GM12864 (cell line): Measurements from ENCODE around the gene SIN3B.

Source experiments
- DNase-seq: peaks from one replicate; pipeline ENCODE4 v3.0.0-alpha.2; 2011; ENCODE audit warnings: low read depth
- H3K4me3 ChIP-seq: 2 replicates; pipeline ENCODE4 v1.5.1; 2011; ENCODE audit warnings: mild to moderate bottlenecking, low read depth, low read length, control low read depth
- CTCF ChIP-seq: IDR thresholded peaks from 2 replicates; pipeline ENCODE4 v1.5.1; 2011; ENCODE audit warnings: low read depth, mild to moderate bottlenecking, moderate library complexity, low read length, control low read depth, inconsistent platforms; ENCODE audit errors: missing control alignments

The SIN3B gene

GRCh38 chr19:16894080-16894479 is 64.9 kb downstream of the SIN3B start:
- no peak for DNase-seq
- no peak overlapping the region for H3K4me3 ChIP-seq
- no peak for TF ChIP-seq CTCF

GRCh38 chr19:16895467-16896145 is 66.4 kb downstream of the SIN3B start:
- TF ChIP-seq CTCF = no peak
- no peak overlapping the region for H3K4me3 ChIP-seq
- no peak for DNase-seq

GRCh38 chr19:16896146-16897028 is 67.2 kb downstream of the SIN3B start:
- TF ChIP-seq CTCF = no peak
- no peak for DNase-seq
- peak overlapping the region; percentile 47 for H3K4me3 ChIP-seq

- peak overlapping the region; percentile 73 for H3K4me3 ChIP-seq
- no peak for TF ChIP-seq CTCF
- peak; percentile 62 for DNase-seq
Measured at GRCh38 chr19:16897029-16897855, 68.0 kb downstream of the SIN3B start.

- peak overlapping the region; percentile 73 for H3K4me3 ChIP-seq
- DNase-seq = no peak
- no peak for TF ChIP-seq CTCF
Measured at GRCh38 chr19:16897856-16898161, 68.6 kb downstream of the SIN3B start.

- H3K4me3 ChIP-seq = no peak overlapping the region
- TF ChIP-seq CTCF = no peak
- no peak for DNase-seq
Measured at GRCh38 chr19:16898361-16899015, 69.3 kb downstream of the SIN3B start.
